Activated naive CD8-positive, alpha-beta T cell treated with anti-CD3 and anti-CD28 coated beads, Interleukin-2, amount 50 U/mL, for 16 hours (primary cell): ENCODE measurements around the gene RPP14.

Source experiments
- DNase-seq: peaks from one replicate; pipeline ENCODE4 v3.0.0-alpha.2; 2020; ENCODE audit warnings: low read depth, low spot score

Gene RPP14

DNA sequence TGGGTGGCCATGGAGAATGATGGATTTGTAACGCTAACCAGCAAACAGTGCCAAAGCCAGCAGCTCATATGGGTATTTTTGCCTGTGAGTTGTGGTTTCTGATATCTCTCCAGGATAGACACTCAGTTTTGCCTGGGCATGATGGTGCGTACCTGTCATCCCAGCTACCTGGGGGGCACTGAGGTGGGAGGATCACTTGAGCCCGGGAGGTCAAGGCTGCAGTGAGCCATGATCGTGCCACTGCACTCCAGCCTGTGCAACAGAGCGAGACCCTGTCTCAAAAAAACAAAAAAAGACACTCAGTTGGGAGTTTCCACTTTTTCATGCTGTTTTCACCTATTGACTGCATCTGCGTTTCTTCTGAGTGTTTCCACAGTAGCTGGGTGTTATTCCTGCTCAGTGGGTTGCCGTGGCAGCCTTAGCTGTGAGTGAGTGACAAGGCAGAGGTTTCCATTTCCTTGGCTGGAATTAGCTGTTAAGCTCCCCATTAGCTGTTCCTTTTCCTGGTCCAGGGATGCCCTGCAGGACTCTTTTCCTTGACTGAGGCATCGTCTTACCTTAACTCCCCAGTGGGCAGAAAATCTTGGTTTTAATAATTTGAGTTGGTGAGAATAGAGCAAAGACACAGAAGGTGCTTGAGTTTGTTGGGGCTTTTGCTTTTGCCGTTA is 14.2 kb upstream of the RPP14 start:
- no peak for DNase-seq

GRCh38 chr3:58292866-58293265 is 13.2 kb upstream of the RPP14 start:
- DNase-seq, result no peak

- no peak for DNase-seq
Measured at GRCh38 chr3:58293516-58293915, 12.5 kb upstream of the RPP14 start.

- DNase-seq, result no peak
Measured at GRCh38 chr3:58296269-58296668, 9.8 kb upstream of the RPP14 start.

GRCh38 chr3:58296843-58297242 is 9.2 kb upstream of the RPP14 start:
- DNase-seq, result no peak

GRCh38 chr3:58298190-58298589 is 7.9 kb upstream of the RPP14 start:
- DNase-seq, result no peak

- DNase-seq, result no peak
Measured at GRCh38 chr3:58299075-58299474, 7.0 kb upstream of the RPP14 start.

GRCh38 chr3:58299839-58300516 is 6.1 kb upstream of the RPP14 start:
- no peak for DNase-seq

GRCh38 chr3:58307639-58308215 is 1.7 kb downstream of the RPP14 start:
- no peak for DNase-seq

DNA sequence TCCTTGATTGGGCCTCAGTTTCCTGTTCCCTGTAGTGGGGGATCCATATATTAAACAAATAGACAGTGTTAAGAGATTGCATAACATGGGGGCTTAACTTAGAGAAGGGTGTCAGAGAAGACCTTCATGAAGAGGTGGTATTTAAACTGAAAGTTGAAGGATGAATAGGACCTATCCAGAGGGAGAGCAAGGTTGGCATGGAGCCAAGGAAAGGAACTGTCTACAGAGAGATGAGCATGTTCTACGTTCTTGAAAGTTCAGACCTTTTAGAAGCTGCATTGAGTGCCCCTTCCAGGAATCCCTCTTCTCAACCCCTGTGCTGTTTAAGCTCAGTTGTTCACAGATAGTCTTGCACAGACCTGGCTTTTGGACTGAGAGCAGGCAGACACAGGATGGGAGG is 2.7 kb downstream of the RPP14 start:
- DNase-seq, result no peak

GRCh38 chr3:58317811-58318210 is 11.8 kb downstream of the RPP14 start:
- no peak for DNase-seq

- no peak for DNase-seq
Measured at GRCh38 chr3:58321791-58322190, 15.7 kb downstream of the RPP14 start.

DNA sequence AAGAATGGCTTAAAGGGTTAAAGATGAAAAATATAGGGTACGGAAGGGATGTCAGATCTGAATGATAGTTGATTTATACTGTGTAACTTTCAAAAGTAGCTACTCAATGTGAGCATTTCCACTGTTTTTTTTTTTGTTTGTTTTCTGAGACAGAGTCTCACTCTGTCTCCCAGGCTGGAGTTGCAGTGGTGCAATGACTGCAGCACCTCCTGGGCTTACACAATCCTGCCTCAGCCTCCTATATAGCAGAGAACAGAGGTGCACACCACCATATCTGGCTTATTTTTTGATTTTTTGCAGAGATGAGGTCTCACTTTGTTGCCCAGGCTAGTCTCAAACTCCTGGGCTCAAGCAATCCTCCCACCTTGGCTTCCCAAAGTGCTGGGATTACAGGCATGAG is 16.7 kb downstream of the RPP14 start:
- DNase-seq, result no peak

- DNase-seq, result no peak
Measured at GRCh38 chr3:58323529-58324390, 17.7 kb downstream of the RPP14 start.

GRCh38 chr3:58324391-58325390 is 18.6 kb downstream of the RPP14 start:
- DNase-seq, result no peak

DNA sequence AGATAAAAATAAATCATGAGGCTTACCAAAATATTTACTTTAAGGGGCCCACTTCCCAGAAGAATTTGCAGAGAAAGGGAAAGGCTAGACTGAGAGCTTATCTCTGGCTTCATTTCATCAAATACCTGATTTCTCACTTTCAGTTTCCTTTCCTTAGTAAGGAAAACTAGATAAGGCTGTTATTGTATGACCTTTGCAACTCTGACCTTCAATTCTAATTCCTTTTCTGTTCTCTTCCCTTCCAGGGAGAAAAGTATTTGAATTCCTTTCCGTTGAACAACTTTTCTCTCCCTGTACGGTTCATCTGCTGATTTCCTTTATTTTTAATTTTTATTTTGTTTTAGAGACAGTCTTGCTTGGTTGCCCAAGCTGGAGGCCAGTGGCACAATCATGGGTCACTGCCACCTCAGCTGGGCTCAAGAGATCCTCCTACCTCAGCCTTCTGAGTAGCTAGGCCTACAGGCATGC is 19.5 kb downstream of the RPP14 start:
- no peak for DNase-seq

- no peak for DNase-seq
Measured at GRCh38 chr3:58326267-58326900, 20.3 kb downstream of the RPP14 start.

GRCh38 chr3:58329150-58329921 is 23.3 kb downstream of the RPP14 start:
- no peak for DNase-seq

- no peak for DNase-seq
Measured at GRCh38 chr3:58329922-58330413, 23.9 kb downstream of the RPP14 start.
